Activated B cell treated with CpG ODN at 0.5 μM for 24 hours (primary cell): ENCODE data around the gene ISY1. TPM values are rescaled to one million over a fixed set of nuclear protein-coding genes. Genes with fewer than 3 reads are reported as not detected.

Source experiments
- ATAC-seq: fragments of 200-7000 bp; cut with Tn5 transposase; one replicate; pipeline ENCODE4 v1.10.0; 2021; ENCODE audit warnings: low read depth, mild to moderate bottlenecking, moderate library complexity
- CTCF ChIA-PET: fragments of 350-600 bp; sonication (Branson Sonifier 250); formaldehyde crosslinking; loops from one replicate; lab custom pipeline; 2021; ENCODE audit warnings: antibody characterized with exemption; lab: Charles Lee
- POLR2A ChIA-PET: fragments of 350-600 bp; sonication (Branson Sonifier 250); formaldehyde crosslinking; loops from one replicate; lab custom pipeline; 2021; ENCODE audit warnings: antibody characterized with exemption; lab: Charles Lee
- DNase-seq: peaks from one replicate; pipeline ENCODE4 v3.0.0; 2022
- H3K27ac Mint-ChIP-seq: one replicate; pipeline ENCODE4 v1.8.0; 2020; ENCODE audit warnings: mixed read lengths
- H3K27me3 Mint-ChIP-seq: one replicate; pipeline ENCODE4 v1.8.0; 2021; ENCODE audit warnings: mixed read lengths
- H3K36me3 Mint-ChIP-seq: one replicate; pipeline ENCODE4 v1.8.0; 2021; ENCODE audit warnings: low read depth, mixed read lengths
- H3K4me1 Mint-ChIP-seq: one replicate; pipeline ENCODE4 v1.8.0; 2021; ENCODE audit warnings: mixed read lengths
- H3K4me3 Mint-ChIP-seq: one replicate; pipeline ENCODE4 v1.8.0; 2020; ENCODE audit warnings: mild to moderate bottlenecking, mixed read lengths
- H3K9me3 Mint-ChIP-seq: one replicate; pipeline ENCODE4 v1.8.0; 2020; ENCODE audit warnings: mixed read lengths
- intact Hi-C: fragments of 100-400 bp; cut with micrococcal nuclease; formaldehyde crosslinking; loops from one replicate; pipeline ENCODE4 v1.15.1; 2024
- total RNA-seq: library from RNA; stranded (reverse); gene quantifications from 2 replicates; pipeline ENCODE4 v1.2.3, GENCODE V29; 2022
- TF ChIP-seq, protein P1 (sequence below): fragments of 200-600 bp; IDR thresholded peaks from one replicate; pipeline ENCODE4 v1.8.0; 2022; ENCODE audit warnings: antibody characterized with exemption, mild to moderate bottlenecking

The ISY1 gene
- 47.7 and 52.9 TPM in 2 replicates for total RNA-seq

DNA sequence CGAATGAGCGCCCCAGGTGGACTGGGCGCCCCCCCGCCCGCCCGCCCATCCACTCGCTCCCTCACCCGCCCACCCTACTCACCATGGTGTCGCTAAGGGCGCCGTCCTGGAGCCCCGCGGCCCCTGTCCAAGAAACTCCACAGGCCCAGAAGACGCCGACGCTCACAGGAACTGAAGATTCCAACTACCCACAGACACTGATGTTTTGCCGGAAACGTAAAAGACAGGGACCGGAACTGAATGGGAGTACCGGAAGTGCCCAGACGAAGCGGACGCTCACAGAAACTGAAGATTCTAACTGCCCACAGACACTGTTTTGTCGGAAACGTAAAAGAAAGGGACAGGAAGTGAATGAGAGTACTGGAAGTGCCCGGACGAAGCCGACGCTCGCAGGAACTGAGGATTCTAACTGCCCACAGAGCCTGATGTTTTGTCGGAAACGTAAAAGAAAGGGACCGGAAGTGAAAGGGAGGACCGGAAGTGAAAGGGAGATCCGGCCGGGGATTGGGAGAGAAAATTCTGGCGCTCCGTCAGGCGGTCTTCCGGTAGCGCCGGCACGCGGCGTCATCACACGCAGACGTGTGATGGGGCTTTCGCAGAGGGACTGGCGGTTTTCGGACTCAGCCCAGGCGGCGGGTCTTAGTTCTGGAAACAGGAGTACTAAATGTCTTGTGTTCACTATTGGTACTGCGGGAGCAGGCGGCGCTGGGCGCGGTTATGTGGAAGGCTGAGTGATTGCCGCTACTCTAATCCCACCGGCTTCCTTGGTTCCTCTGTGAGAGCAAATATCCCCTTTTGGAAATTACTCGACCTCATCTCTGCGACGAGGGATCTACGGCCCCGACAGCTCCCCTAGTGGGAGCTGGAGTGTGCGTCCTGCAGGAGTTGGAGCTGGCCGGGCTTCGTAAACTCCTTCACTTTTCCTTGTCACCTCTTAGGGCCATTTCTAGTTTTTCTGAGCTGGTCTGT lies at the start of gene ISY1:
TSS of gene ISY1 (minus strand) at position 173 of the 969 bp plus-strand sequence. CDS start at position 85, 88 bp downstream.
- POLR2A ChIA-PET: interaction anchor here (0.6 to 3.3 kb wide), 19 partner anchors 9 to 282 kb away, joined by 3 to 40 read pairs (median 5); partner anchors contain the start of genes ACAD9, CNBP, COPG1 and RAB43
- H3K27ac Mint-ChIP-seq: peak within 1 kb of the TSS; percentile 100
- peak within 1 kb of the TSS; percentile 98 for H3K4me3 Mint-ChIP-seq
- intact Hi-C loops: loop anchor here (1.0 kb wide), 12 partner anchors 22 to 436 kb away; partner anchors contain the start of genes CNBP, COPG1 and HMCES
- TF ChIP-seq, protein P1, sequence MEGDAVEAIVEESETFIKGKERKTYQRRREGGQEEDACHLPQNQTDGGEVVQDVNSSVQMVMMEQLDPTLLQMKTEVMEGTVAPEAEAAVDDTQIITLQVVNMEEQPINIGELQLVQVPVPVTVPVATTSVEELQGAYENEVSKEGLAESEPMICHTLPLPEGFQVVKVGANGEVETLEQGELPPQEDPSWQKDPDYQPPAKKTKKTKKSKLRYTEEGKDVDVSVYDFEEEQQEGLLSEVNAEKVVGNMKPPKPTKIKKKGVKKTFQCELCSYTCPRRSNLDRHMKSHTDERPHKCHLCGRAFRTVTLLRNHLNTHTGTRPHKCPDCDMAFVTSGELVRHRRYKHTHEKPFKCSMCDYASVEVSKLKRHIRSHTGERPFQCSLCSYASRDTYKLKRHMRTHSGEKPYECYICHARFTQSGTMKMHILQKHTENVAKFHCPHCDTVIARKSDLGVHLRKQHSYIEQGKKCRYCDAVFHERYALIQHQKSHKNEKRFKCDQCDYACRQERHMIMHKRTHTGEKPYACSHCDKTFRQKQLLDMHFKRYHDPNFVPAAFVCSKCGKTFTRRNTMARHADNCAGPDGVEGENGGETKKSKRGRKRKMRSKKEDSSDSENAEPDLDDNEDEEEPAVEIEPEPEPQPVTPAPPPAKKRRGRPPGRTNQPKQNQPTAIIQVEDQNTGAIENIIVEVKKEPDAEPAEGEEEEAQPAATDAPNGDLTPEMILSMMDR: no peak
- CTCF ChIA-PET: interaction anchor here (0.6 to 2.4 kb wide), 13 partner anchors 9 to 191 kb away, joined by 3 to 45 read pairs (median 4); partner anchors contain the start of gene RAB43
- peak; percentile 80 for DNase-seq
- H3K36me3 Mint-ChIP-seq: peaks cover 47% of the 10 kb centered on the region
- no peaks in the 10 kb centered on the region for H3K27me3 Mint-ChIP-seq
- H3K9me3 Mint-ChIP-seq: no peaks in the 10 kb centered on the region
- peak; percentile 84 for ATAC-seq
- peaks cover 39% of the 10 kb centered on the region for H3K4me1 Mint-ChIP-seq

DNA sequence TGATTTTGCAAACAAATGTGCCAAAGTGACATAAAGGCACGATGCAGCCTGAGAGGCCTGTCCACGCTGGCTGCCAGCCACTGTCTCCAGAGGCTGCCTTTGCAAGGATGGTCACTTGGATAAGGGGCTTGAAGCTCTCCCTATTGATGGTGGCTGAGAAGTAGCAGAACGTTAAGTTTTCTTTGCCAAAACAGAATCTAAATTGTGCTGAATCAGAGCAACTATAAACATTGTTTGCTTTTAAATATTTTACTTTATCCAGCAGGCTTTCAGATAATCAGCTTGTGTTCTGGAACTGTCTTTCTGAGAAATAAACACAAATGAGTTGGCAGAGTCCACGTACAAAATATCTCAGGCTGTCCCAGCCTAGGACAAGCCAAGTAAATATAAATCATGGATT lies 46.6 kb upstream of the ISY1 start:
- ATAC-seq (no peak), DNase-seq (no peak)
- H3K4me1 Mint-ChIP-seq: no peaks in the 10 kb centered on the region
- peaks cover 3% of the 10 kb centered on the region for H3K27me3 Mint-ChIP-seq
- intact Hi-C loops: no loop called here
- H3K4me3 Mint-ChIP-seq: no peak overlapping the region
- H3K9me3 Mint-ChIP-seq: no peaks in the 10 kb centered on the region
- H3K27ac Mint-ChIP-seq: no peak overlapping the region
- H3K36me3 Mint-ChIP-seq: no peaks in the 10 kb centered on the region
- ChIA-PET POLR2A (no interaction called here), CTCF (no interaction called here)
- TF ChIP-seq, protein P1: no peak

DNA sequence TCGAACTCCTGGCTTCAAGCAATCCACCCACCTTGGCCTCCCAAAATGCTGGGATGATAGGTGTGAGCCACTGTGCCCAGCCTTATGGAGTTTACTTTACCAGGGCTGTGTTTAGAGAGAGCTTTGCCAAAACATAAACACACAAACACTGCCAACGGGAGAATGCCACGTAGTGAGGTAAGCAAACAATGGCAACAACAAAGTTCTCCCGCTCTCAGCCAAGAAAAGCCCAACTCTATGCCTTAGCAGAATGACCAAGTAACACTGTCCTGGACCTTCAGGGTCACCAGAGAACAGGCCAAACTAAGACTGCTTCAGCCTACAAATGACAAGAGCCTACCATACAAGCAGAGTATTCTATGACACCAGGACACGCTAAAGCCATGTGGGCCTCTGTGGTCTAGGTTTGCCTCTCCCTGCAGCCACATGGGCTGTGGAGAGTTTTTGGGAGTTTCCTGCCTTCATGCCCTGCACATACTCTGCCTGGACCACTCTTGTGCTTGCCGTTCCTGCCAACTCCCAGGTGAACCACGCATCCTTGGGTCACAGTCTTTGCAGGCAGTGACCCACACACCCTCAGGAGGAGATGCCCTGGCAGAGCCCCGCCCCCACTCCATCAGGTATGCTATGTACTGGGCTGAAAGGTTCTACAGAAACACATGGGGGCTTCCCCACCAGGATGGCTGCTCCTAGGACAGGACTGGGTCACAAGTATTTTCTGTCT lies 44.4 kb upstream of the ISY1 start:
- H3K27me3 Mint-ChIP-seq: peaks cover 2% of the 10 kb centered on the region
- H3K9me3 Mint-ChIP-seq: no peaks in the 10 kb centered on the region
- CTCF ChIA-PET: no interaction called here
- intact Hi-C loops: no loop called here
- H3K27ac Mint-ChIP-seq: no peak overlapping the region
- H3K36me3 Mint-ChIP-seq: no peaks in the 10 kb centered on the region
- TF ChIP-seq, protein P1: no peak
- POLR2A ChIA-PET: no interaction called here
- no peak overlapping the region for H3K4me3 Mint-ChIP-seq
- DNase-seq: no peak
- H3K4me1 Mint-ChIP-seq: no peaks in the 10 kb centered on the region
- no peak for ATAC-seq

DNA sequence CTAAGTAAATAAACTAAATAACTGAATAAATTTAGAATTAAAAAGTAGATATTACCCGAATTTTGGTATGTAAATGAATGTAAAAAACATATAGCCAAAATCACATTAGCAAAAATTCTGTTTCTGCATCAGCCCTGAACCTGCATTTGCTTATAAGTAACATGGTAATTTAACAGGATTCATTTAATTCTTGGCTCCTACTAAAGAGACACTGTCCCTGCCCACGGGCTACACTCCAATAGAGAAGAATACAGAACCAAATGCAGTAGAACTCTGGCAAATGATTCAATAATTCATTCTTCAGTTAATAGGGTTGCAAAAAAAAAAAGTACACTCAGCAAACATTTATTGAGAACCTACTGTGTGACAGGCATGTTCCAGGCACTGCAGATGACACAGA lies 43.6 kb upstream of the ISY1 start:
- Mint-ChIP-seq H3K9me3 (no peaks in the 10 kb centered on the region), H3K27me3 (no peaks in the 10 kb centered on the region), H3K4me3 (no peak overlapping the region), H3K4me1 (no peaks in the 10 kb centered on the region), H3K36me3 (no peaks in the 10 kb centered on the region), H3K27ac (no peak overlapping the region)
- ChIA-PET CTCF (no interaction called here), POLR2A (no interaction called here)
- DNase-seq (no peak), ATAC-seq (no peak)
- TF ChIP-seq, protein P1: no peak
- intact Hi-C loops: no loop called here

DNA sequence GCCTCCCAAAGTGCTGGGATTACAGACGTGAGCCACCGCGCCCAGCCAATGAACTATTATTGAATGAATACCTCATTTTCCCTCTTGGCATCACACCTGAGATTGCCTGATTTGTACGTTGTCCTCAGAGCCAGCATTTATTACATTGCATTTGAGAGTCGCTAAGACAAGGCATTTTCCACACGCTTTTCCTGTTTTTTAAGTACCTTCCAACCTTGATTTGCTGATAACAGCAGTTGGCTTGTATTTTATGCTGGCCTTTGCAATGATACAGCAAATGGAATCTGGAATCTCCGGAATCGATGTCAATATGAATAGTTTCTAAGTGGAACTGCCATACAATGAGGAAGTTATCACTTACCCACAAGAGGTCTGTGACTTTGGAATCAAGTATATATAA lies 38.5 kb upstream of the ISY1 start:
- no peaks in the 10 kb centered on the region for H3K9me3 Mint-ChIP-seq
- no peaks in the 10 kb centered on the region for H3K36me3 Mint-ChIP-seq
- intact Hi-C loops: no loop called here
- CTCF ChIA-PET: no interaction called here
- no peak for ATAC-seq
- H3K27ac Mint-ChIP-seq: no peak overlapping the region
- H3K27me3 Mint-ChIP-seq: no peaks in the 10 kb centered on the region
- peaks cover 23% of the 10 kb centered on the region for H3K4me1 Mint-ChIP-seq
- no peak for DNase-seq
- POLR2A ChIA-PET: no interaction called here
- H3K4me3 Mint-ChIP-seq: no peak overlapping the region
- TF ChIP-seq, protein P1: no peak
